HCT116 (cell line): Measurements from ENCODE around the gene ROR2. TPM values are rescaled to one million over a fixed set of nuclear protein-coding genes. Genes with fewer than 3 reads are reported as not detected.

Source experiments
- ATAC-seq: fragments of 200-7000 bp; cut with Tn5 transposase; 2 replicates; pipeline ENCODE4 v1.9.1; 2020; ENCODE audit warnings: mild to moderate bottlenecking, moderate library complexity
- BruUV-seq: library from RNA; stranded (reverse); fragments of 400-500 nt; replicated peaks from 2 replicates; lab custom pipeline; 2021; lab: Mats Ljungman, UMichigan
- CTCF ChIA-PET: fragments of 300-600 bp; sonication (Branson Sonifier 250); formaldehyde crosslinking; loops from one replicate; lab custom pipeline; 2021; ENCODE audit warnings: antibody characterized with exemption; lab: Charles Lee
- POLR2A ChIA-PET: fragments of 300-600, 350-600 bp; sonication (Branson Sonifier 250); formaldehyde crosslinking; loops from one replicate; lab custom pipeline; 2021; ENCODE audit warnings: antibody characterized with exemption; lab: Charles Lee
- RAD21 ChIA-PET, 2 experiments: fragments of 300-600 bp; sonication (Branson Sonifier 250); formaldehyde crosslinking; loops; one replicate each; lab custom pipeline; 2023; ENCODE audit warnings: low total read pairs in 2 of 2; ENCODE audit not compliant: uncharacterized antibody in 2 of 2, unreplicated experiment in 2 of 2, low non-redundant PET in 1 of 2; lab: Charles Lee
- DNase-seq: peaks from one replicate; pipeline ENCODE4 v3.0.0-alpha.2; 2010; ENCODE audit warnings: low read depth, low spot score
- H2AFZ ChIP-seq: fragments of 200-600 bp; shearing (Covaris generic), sonication (generic); 2 replicates; pipeline ENCODE4 v1.6.1; 2017; ENCODE audit warnings: low read depth, mixed run types, mixed read lengths, antibody characterized with exemption, low read length; ENCODE audit not compliant: poor library complexity, severe bottlenecking
- H3K27ac ChIP-seq: 2 replicates; pipeline ENCODE4 v1.5.1; 2012; ENCODE audit warnings: low read depth, low read length
- H3K27me3 ChIP-seq: fragments of 200-600 bp; sonication (generic); 2 replicates; pipeline ENCODE4 v1.6.1; 2016; ENCODE audit warnings: mixed run types, low read length, mixed read lengths; ENCODE audit not compliant: insufficient read depth
- H3K36me3 ChIP-seq, 2 experiments: fragments of 200-500 bp in 1 of 2; fragments of 200-600 bp in 1 of 2; sonication (Bioruptor generic) in 1 of 2; sonication (generic) in 1 of 2; 2 replicates each; pipeline versions ENCODE4 v1.5.1 to v1.6.1; 2014 to 2016; ENCODE audit warnings: low read length in 2 of 2, inconsistent platforms in 1 of 2, mixed read lengths in 1 of 2, mixed run types in 1 of 2; ENCODE audit not compliant: insufficient read depth in 2 of 2, control insufficient read depth in 1 of 2
- H3K4me1 ChIP-seq, 2 experiments: fragments of 200-600 bp in 1 of 2; sonication (generic) in 1 of 2; 2 replicates each; pipeline versions ENCODE4 v1.5.1 to v1.6.1; 2012 to 2017; ENCODE audit warnings: low read length in 2 of 2, inconsistent platforms in 1 of 2, mild to moderate bottlenecking in 1 of 2, mixed read lengths in 1 of 2, mixed run types in 1 of 2, moderate library complexity in 1 of 2; ENCODE audit not compliant: insufficient read depth in 2 of 2, control insufficient read depth in 1 of 2
- H3K4me2 ChIP-seq: fragments of 200-600 bp; sonication (generic); 2 replicates; pipeline ENCODE4 v1.6.1; 2017; ENCODE audit warnings: mixed run types, low read length, mixed read lengths
- H3K4me3 ChIP-seq, 2 experiments: fragments of 200-600 bp in 1 of 2; sonication (generic) in 1 of 2; replicated peaks in 1 of 2; 2 replicates each; pipeline ENCODE4 v1.5.1; 2011 to 2016; ENCODE audit warnings: low read length in 2 of 2, control low read depth in 1 of 2, low read depth in 1 of 2, mild to moderate bottlenecking in 1 of 2, mixed read lengths in 1 of 2, mixed run types in 1 of 2
- H3K79me2 ChIP-seq: fragments of 200-600 bp; sonication (generic); 2 replicates; pipeline ENCODE4 v1.6.1; 2017; ENCODE audit warnings: mild to moderate bottlenecking, mixed run types, low read length, moderate library complexity, mixed read lengths; ENCODE audit not compliant: insufficient read depth
- H3K9ac ChIP-seq: fragments of 200-600 bp; sonication (generic); 2 replicates; pipeline ENCODE4 v1.6.1; 2016; ENCODE audit warnings: low read length, mixed read lengths
- H3K9me2 ChIP-seq: fragments of 200-600 bp; sonication (generic), shearing (Covaris generic); 2 replicates; pipeline ENCODE4 v1.6.1; 2017; ENCODE audit warnings: mixed run types, mild to moderate bottlenecking, moderate library complexity; ENCODE audit not compliant: insufficient read depth
- H3K9me3 ChIP-seq, 2 experiments: fragments of 200-500 bp in 1 of 2; fragments of 200-600 bp in 1 of 2; sonication (Bioruptor generic) in 1 of 2; sonication (generic) in 1 of 2; 2 replicates each; pipeline ENCODE4 v1.6.1; 2014 to 2017; ENCODE audit warnings: low read length in 2 of 2, mixed read lengths in 2 of 2, inconsistent platforms in 1 of 2, low read depth in 1 of 2, mild to moderate bottlenecking in 1 of 2, mixed run types in 1 of 2, moderate library complexity in 1 of 2; ENCODE audit not compliant: control insufficient read depth in 1 of 2, insufficient read depth in 1 of 2
- H4K20me1 ChIP-seq: fragments of 200-600 bp; sonication (generic), shearing (Covaris generic); 2 replicates; pipeline ENCODE4 v1.6.1; 2017; ENCODE audit warnings: mixed run types, mild to moderate bottlenecking, moderate library complexity; ENCODE audit not compliant: insufficient read depth
- ATF3 ChIP-seq: IDR thresholded peaks from 2 replicates; pipeline ENCODE4 v1.6.1; 2012
- CBX3 ChIP-seq: IDR thresholded peaks from 2 replicates; pipeline ENCODE4 v1.6.1; 2012; ENCODE audit warnings: low read depth
- EGR1 ChIP-seq: IDR thresholded peaks from 2 replicates; pipeline ENCODE4 v1.6.1; 2012; ENCODE audit warnings: low read depth
- ELF1 ChIP-seq: IDR thresholded peaks from 2 replicates; pipeline ENCODE4 v1.6.1; 2012; ENCODE audit warnings: low read depth, borderline replicate concordance
- EZH2 ChIP-seq: fragments of 200-600 bp; sonication (generic); IDR thresholded peaks from 2 replicates; pipeline ENCODE4 v1.6.1; 2017; ENCODE audit warnings: antibody characterized with exemption, mixed run types
- EZH2phosphoT487 ChIP-seq: fragments of 200-600 bp; IDR thresholded peaks from 2 replicates; pipeline ENCODE4 v1.6.1; 2018; ENCODE audit warnings: antibody characterized with exemption, borderline replicate concordance
- FOSL1 ChIP-seq: IDR thresholded peaks from 2 replicates; pipeline ENCODE4 v1.6.1; 2012; ENCODE audit warnings: low read depth
- JUND ChIP-seq: IDR thresholded peaks from 2 replicates; pipeline ENCODE4 v1.6.1; 2012
- MAX ChIP-seq: IDR thresholded peaks from 2 replicates; pipeline ENCODE4 v1.6.1; 2012
- POLR2A ChIP-seq: IDR thresholded peaks from 2 replicates; pipeline ENCODE4 v1.7.0; 2011; ENCODE audit warnings: borderline replicate concordance; ENCODE audit not compliant: insufficient read depth, insufficient read length; ENCODE audit errors: extremely low read depth
- SIN3A ChIP-seq: IDR thresholded peaks from 2 replicates; pipeline ENCODE4 v1.6.1; 2012; ENCODE audit warnings: low read depth
- SP1 ChIP-seq: IDR thresholded peaks from 2 replicates; pipeline ENCODE4 v1.6.1; 2012; ENCODE audit warnings: low read depth
- SRF ChIP-seq: IDR thresholded peaks from 2 replicates; pipeline ENCODE4 v1.6.1; 2012; ENCODE audit warnings: low read depth
- TCF7L2 ChIP-seq: IDR thresholded peaks from 2 replicates; pipeline ENCODE4 v1.7.0; 2011; ENCODE audit warnings: borderline replicate concordance, inconsistent platforms; ENCODE audit not compliant: insufficient read depth, insufficient read length; ENCODE audit errors: extremely low read depth
- ZBTB33 ChIP-seq: IDR thresholded peaks from 2 replicates; pipeline ENCODE4 v1.6.1; 2011; ENCODE audit warnings: mild to moderate bottlenecking, low read length, moderate library complexity; ENCODE audit not compliant: insufficient replicate concordance; ENCODE audit errors: extremely low read depth
- ZFX ChIP-seq: fragments of 450-650 bp; IDR thresholded peaks from 2 replicates; pipeline ENCODE4 v1.6.1; 2017
- ZNF274 ChIP-seq: fragments of 200-500 bp; sonication (Bioruptor generic); IDR thresholded peaks from 2 replicates; pipeline ENCODE4 v1.6.1; 2014; ENCODE audit warnings: mild to moderate bottlenecking, low read depth, low read length, inconsistent platforms
- intact Hi-C: fragments of 100-400 bp; cut with micrococcal nuclease; formaldehyde crosslinking; loops from 2 replicates; pipeline ENCODE4 v1.10.0; 2022
- total RNA-seq: library from RNA; stranded (reverse); gene quantifications from one replicate; pipeline ENCODE4 v1.2.1, GENCODE V29; 2021; ENCODE audit not compliant: unreplicated experiment
- TF ChIP-seq, protein P1 (sequence below): IDR thresholded peaks from 2 replicates; pipeline ENCODE4 v1.6.1; 2012; ENCODE audit warnings: low read depth
- TF ChIP-seq, protein P2 (sequence below), 3 experiments: fragments of 200-600 bp in 1 of 3; sonication (generic) in 1 of 3; IDR thresholded peaks in 2 of 3; conservative IDR thresholded peaks in 1 of 3; 2 replicates each; pipeline ENCODE4 v1.5.1; 2012 to 2017; ENCODE audit warnings: low read depth in 2 of 3, low read length in 2 of 3, antibody characterized with exemption in 1 of 3, borderline replicate concordance in 1 of 3, control low read depth in 1 of 3, mild to moderate bottlenecking in 1 of 3, mixed read lengths in 1 of 3, mixed run types in 1 of 3, moderate library complexity in 1 of 3; ENCODE audit not compliant: insufficient read depth in 1 of 3

Gene ROR2
- total RNA-seq, 1 experiment from 2014 or later: 15.7 TPM

DNA sequence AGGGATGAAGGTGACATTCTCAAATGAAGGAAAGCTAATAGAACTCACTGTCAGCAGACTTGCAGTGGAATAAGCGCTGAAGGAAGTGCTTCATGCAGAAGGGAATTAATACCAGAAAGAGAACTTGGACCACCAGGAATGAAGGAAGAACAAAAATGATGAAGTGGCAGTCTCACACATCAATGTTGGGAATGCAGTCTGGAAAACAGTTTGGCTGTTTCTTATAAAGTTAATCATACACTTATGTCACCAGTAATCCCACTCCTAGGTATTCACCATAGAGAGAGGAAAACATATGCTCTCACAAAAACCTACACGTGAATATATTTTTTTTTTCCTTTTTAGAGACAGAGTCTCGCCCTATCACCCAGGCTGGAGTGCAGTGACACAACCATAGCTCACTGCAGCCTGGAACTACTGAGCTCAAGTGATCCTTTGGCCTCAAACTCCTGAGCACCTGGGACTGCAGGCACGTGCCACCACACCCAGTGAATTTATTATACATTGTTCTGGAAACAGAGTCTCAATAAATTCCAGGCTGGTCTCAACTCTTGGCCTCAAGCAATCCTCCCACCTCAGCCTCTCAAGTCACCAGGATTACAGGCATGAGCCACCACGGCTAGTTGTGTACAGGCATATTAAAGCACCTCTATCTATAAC is 81.2 kb downstream of the ROR2 start:
- H3K4me1 ChIP-seq: no peaks in the 10 kb centered on the region
- TF ChIP-seq SRF: no peak
- TF ChIP-seq ZFX: no peak
- TF ChIP-seq POLR2A: no peak
- no peak for TF ChIP-seq EZH2
- TF ChIP-seq, protein P1, sequence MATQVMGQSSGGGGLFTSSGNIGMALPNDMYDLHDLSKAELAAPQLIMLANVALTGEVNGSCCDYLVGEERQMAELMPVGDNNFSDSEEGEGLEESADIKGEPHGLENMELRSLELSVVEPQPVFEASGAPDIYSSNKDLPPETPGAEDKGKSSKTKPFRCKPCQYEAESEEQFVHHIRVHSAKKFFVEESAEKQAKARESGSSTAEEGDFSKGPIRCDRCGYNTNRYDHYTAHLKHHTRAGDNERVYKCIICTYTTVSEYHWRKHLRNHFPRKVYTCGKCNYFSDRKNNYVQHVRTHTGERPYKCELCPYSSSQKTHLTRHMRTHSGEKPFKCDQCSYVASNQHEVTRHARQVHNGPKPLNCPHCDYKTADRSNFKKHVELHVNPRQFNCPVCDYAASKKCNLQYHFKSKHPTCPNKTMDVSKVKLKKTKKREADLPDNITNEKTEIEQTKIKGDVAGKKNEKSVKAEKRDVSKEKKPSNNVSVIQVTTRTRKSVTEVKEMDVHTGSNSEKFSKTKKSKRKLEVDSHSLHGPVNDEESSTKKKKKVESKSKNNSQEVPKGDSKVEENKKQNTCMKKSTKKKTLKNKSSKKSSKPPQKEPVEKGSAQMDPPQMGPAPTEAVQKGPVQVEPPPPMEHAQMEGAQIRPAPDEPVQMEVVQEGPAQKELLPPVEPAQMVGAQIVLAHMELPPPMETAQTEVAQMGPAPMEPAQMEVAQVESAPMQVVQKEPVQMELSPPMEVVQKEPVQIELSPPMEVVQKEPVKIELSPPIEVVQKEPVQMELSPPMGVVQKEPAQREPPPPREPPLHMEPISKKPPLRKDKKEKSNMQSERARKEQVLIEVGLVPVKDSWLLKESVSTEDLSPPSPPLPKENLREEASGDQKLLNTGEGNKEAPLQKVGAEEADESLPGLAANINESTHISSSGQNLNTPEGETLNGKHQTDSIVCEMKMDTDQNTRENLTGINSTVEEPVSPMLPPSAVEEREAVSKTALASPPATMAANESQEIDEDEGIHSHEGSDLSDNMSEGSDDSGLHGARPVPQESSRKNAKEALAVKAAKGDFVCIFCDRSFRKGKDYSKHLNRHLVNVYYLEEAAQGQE: no peak
- no peak for TF ChIP-seq SIN3A
- TF ChIP-seq, protein P2, sequence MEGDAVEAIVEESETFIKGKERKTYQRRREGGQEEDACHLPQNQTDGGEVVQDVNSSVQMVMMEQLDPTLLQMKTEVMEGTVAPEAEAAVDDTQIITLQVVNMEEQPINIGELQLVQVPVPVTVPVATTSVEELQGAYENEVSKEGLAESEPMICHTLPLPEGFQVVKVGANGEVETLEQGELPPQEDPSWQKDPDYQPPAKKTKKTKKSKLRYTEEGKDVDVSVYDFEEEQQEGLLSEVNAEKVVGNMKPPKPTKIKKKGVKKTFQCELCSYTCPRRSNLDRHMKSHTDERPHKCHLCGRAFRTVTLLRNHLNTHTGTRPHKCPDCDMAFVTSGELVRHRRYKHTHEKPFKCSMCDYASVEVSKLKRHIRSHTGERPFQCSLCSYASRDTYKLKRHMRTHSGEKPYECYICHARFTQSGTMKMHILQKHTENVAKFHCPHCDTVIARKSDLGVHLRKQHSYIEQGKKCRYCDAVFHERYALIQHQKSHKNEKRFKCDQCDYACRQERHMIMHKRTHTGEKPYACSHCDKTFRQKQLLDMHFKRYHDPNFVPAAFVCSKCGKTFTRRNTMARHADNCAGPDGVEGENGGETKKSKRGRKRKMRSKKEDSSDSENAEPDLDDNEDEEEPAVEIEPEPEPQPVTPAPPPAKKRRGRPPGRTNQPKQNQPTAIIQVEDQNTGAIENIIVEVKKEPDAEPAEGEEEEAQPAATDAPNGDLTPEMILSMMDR (IDR thresholded peaks at IDR 0.05 in 2 of 3, conservative IDR thresholded peaks at IDR 0.05 in 1 of 3; ENCODE audit: borderline replicate concordance in 1 of 3, insufficient read depth in 1 of 3, low read depth in 2 of 3, low read length in 2 of 3): no peak
- no peak for TF ChIP-seq JUND
- no peak for TF ChIP-seq ATF3
- no peak for TF ChIP-seq MAX
- no peak for TF ChIP-seq TCF7L2
- TF ChIP-seq SP1: no peak
- no peak for TF ChIP-seq FOSL1
- TF ChIP-seq ZBTB33: no peak
- no peak for TF ChIP-seq EGR1
- no peak for TF ChIP-seq EZH2phosphoT487
- no peak for TF ChIP-seq ZNF274
- no peak for TF ChIP-seq CBX3
- TF ChIP-seq ELF1: no peak
- TF ChIP-seq, all 23 proteins: peak for 0
- CTCF ChIA-PET: no interaction called here
- no TSS peak for BruUV-seq
- no peaks in the 10 kb centered on the region for H3K9me2 ChIP-seq
- RAD21 ChIA-PET: no interaction called here
- no peak overlapping the region for H2AFZ ChIP-seq
- no peak for DNase-seq
- no peaks in the 10 kb centered on the region for H4K20me1 ChIP-seq
- intact Hi-C loops: no loop called here
- H3K27me3 ChIP-seq: no peaks in the 10 kb centered on the region
- no peak overlapping the region for H3K27ac ChIP-seq
- ATAC-seq: no peak
- no peaks in the 10 kb centered on the region for H3K79me2 ChIP-seq
- no peak overlapping the region for H3K4me2 ChIP-seq
- H3K36me3 ChIP-seq: no peaks in the 10 kb centered on the region
- H3K9me3 ChIP-seq: no peaks in the 10 kb centered on the region
- H3K9ac ChIP-seq: no peak overlapping the region
- H3K4me3 ChIP-seq: no peak overlapping the region
- POLR2A ChIA-PET: no interaction called here
